ENCODE data around the gene EFNB2. TPM values are rescaled to one million over a fixed set of nuclear protein-coding genes. Genes with fewer than 3 reads are reported as not detected.
A peak's percentile ranks its signal among the peaks of the same experiment; 100 is the strongest.

Gene EFNB2
- total and polyA plus RNA-seq, 4 donors: 34.2 to 83.3 (median 45.1) TPM

DNA sequence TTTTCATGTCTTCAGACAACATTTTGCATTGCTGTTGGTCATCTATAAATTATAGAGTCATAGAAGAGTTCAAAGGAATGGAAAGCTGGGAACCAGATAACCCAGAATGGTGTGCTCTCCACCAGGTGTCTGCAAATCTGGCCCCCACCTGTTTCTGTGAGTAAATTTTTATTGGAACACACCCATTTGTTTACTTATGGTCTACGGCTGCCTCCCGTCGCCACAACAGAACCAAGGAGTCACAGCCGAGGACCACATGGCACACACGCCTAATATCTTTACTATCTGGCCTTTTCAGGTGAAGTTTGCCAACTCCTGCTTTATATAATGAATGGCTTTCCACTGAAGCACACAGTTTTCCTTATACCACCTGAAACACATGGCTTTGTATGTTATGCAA is 58.2 kb downstream of the EFNB2 start:
- H3K36me3 ChIP-seq (ENCODE audit: control insufficient read depth, insufficient read depth, low read length): no peaks in the 10 kb centered on the region
- no CpG with 5 or more reads among the region's 5 CpGs for WGBS (ENCODE audit: insufficient coverage)
- H3K4me3 ChIP-seq (ENCODE audit: low read depth, low read length): no peak overlapping the region
- H3K9me3 ChIP-seq (ENCODE audit: control insufficient read depth, insufficient read depth, low read length): no peaks in the 10 kb centered on the region
- no peak overlapping the region for H3K27ac ChIP-seq (ENCODE audit: low read depth, low read length)
- peaks cover 4% of the 10 kb centered on the region for H3K4me1 ChIP-seq (ENCODE audit: control insufficient read depth, insufficient read depth, low read length)
- no peaks in the 10 kb centered on the region for H3K27me3 ChIP-seq (ENCODE audit: control insufficient read depth, insufficient read depth, low read length)
- no peak for DNase-seq (ENCODE audit: low read depth in 4 of 6, low spot score in 6 of 6)

DNA sequence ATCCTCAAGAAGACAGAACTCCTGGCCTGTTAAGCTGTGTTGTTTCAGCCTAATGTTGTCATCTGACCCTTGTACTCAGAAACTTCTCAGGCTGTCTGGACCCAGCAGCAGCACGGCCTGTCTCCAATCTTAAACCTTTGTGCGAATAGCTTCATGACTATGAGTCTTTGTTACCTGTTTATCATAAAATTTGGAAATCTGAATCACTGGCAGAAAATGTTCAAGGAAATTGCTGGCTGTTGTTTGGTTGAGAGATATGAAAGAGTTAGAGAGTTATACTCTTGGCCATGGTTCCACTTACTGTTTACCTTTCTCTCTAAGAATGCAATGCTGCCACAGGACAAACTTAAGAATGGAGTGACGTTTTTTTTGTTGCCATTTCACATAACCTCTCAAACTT is 59.6 kb downstream of the EFNB2 start:
- Histone ChIP-seq H3K9me3 (ENCODE audit: control insufficient read depth, insufficient read depth, low read length) (no peaks in the 10 kb centered on the region), H3K27me3 (ENCODE audit: control insufficient read depth, insufficient read depth, low read length) (peaks cover 4% of the 10 kb centered on the region), H3K36me3 (ENCODE audit: control insufficient read depth, insufficient read depth, low read length) (no peaks in the 10 kb centered on the region), H3K27ac (ENCODE audit: low read depth, low read length) (no peak overlapping the region), H3K4me1 (ENCODE audit: control insufficient read depth, insufficient read depth, low read length) (peaks cover 9% of the 10 kb centered on the region), H3K4me3 (ENCODE audit: low read depth, low read length) (no peak overlapping the region)
- no peak for DNase-seq (ENCODE audit: low read depth in 4 of 6, low spot score in 6 of 6)
- WGBS (ENCODE audit: insufficient coverage): 80% methylated on average over 2 of the region's 3 CpGs

DNA sequence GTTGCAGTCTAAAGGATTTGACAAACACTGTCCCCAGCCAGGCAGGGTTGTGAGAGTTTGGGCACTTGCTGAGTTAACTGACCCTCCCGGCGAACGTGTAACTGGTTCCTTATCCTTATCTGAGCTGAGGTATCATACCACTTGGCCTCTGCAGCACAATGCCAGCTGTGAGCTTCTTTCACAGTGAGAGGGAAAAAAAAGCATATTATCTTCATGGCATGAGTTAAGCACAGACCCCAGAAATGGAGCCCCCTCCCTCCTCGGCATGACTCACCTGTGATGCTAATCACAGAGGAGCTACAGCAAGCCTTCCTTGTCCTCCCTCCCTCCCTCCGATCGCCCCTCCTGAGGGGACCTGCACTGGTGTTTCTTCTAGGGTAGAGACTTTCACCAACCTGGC is 60.5 kb downstream of the EFNB2 start:
- H3K27me3 ChIP-seq (ENCODE audit: control insufficient read depth, insufficient read depth, low read length): peaks cover 4% of the 10 kb centered on the region
- no CpG with 5 or more reads among the region's 6 CpGs for WGBS (ENCODE audit: insufficient coverage)
- no peak overlapping the region for H3K27ac ChIP-seq (ENCODE audit: low read depth, low read length)
- no peak for DNase-seq (ENCODE audit: low read depth in 4 of 6, low spot score in 6 of 6)
- peaks cover 8% of the 10 kb centered on the region for H3K4me1 ChIP-seq (ENCODE audit: control insufficient read depth, insufficient read depth, low read length)
- no peaks in the 10 kb centered on the region for H3K9me3 ChIP-seq (ENCODE audit: control insufficient read depth, insufficient read depth, low read length)
- H3K36me3 ChIP-seq (ENCODE audit: control insufficient read depth, insufficient read depth, low read length): no peaks in the 10 kb centered on the region
- no peak overlapping the region for H3K4me3 ChIP-seq (ENCODE audit: low read depth, low read length)

DNA sequence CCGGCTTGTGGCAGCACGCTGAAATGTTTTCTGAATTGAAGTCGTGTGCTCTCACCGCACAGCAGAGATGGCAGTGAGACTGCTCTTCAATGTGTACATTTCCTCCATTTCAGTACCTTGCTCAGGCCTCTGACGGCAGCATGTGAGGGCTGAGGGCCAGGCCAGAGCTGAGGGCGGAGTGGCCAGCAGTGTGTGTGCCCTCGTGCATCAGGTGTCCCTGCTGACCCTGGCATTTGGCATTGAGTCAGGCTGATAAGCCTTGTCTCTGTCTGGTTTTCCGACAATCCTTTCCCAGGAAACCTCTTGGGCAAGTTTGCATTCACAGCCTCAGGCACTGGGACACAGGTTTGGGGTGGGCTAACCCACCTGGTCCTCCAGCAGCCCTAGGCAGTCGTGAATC is 62.3 kb downstream of the EFNB2 start:
- WGBS (ENCODE audit: insufficient coverage): 90% methylated on average over 9 of the region's 9 CpGs
- Histone ChIP-seq H3K27me3 (ENCODE audit: control insufficient read depth, insufficient read depth, low read length) (peaks cover 4% of the 10 kb centered on the region), H3K27ac (ENCODE audit: low read depth, low read length) (no peak overlapping the region), H3K9me3 (ENCODE audit: control insufficient read depth, insufficient read depth, low read length) (no peaks in the 10 kb centered on the region), H3K36me3 (ENCODE audit: control insufficient read depth, insufficient read depth, low read length) (no peaks in the 10 kb centered on the region), H3K4me3 (ENCODE audit: low read depth, low read length) (no peak overlapping the region), H3K4me1 (ENCODE audit: control insufficient read depth, insufficient read depth, low read length) (peaks cover 14% of the 10 kb centered on the region)
- DNase-seq (ENCODE audit: low read depth in 4 of 6, low spot score in 6 of 6): no peak

DNA sequence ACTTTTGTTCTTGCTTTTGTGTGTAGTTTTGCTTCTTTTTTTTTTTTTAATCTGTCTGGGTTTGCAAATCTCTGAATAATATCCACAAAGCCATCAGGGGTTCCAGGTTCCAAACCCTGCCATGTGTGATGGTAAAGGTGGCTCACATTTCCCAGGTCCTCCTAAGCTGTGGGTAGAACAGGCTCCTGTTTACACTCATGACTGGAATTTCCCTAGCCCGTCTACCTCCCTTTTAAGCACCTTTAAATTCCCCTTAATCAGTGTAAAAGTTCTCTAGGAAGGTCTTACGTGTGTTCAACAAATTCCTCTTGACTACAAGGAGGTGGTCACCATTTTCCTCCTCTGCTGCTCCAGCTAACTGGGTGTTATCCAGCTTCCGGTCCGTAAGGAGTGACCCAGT is 62.8 kb downstream of the EFNB2 start:
- H3K4me3 ChIP-seq (ENCODE audit: low read depth, low read length): no peak overlapping the region
- H3K4me1 ChIP-seq (ENCODE audit: control insufficient read depth, insufficient read depth, low read length): peaks cover 15% of the 10 kb centered on the region
- WGBS (ENCODE audit: insufficient coverage): 94% methylated on average over 3 of the region's 4 CpGs
- H3K27me3 ChIP-seq (ENCODE audit: control insufficient read depth, insufficient read depth, low read length): peaks cover 4% of the 10 kb centered on the region
- peak overlapping the region; percentile 59 for H3K27ac ChIP-seq (ENCODE audit: low read depth, low read length)
- DNase-seq (ENCODE audit: low read depth in 4 of 6, low spot score in 6 of 6): no peak
- no peaks in the 10 kb centered on the region for H3K36me3 ChIP-seq (ENCODE audit: control insufficient read depth, insufficient read depth, low read length)
- H3K9me3 ChIP-seq (ENCODE audit: control insufficient read depth, insufficient read depth, low read length): no peaks in the 10 kb centered on the region

DNA sequence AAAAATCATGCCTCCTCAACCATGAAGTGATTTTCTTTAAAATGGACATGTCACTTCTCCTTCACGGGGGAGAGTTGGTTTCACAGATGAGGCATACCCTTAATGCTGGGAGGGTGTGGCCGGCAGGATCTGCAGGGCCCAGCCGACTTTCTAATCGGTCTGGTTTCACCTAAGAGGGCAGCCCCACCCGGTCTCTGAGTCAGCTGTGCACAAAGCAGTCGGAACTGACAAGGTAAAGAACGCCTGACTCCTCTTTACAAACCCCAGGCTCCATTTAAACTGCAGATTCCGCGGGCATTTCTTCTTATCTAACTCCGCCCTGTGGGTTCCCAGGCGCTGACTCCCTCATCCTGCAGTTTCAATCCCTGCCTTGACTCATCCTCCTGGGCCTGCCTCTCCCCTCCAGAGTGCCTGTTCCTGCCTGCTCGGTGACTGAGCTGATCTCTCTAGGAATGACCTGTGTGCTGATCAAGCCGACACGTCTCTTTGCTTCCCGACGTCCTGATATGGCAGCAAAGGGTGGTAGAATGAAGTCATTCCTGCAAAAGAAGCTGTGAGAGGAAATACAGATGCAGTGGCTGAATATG is 63.4 kb downstream of the EFNB2 start:
- 42% methylated on average over 12 of the region's 16 CpGs for WGBS (ENCODE audit: insufficient coverage)
- H3K36me3 ChIP-seq (ENCODE audit: control insufficient read depth, insufficient read depth, low read length): no peaks in the 10 kb centered on the region
- no peaks in the 10 kb centered on the region for H3K9me3 ChIP-seq (ENCODE audit: control insufficient read depth, insufficient read depth, low read length)
- H3K27me3 ChIP-seq (ENCODE audit: control insufficient read depth, insufficient read depth, low read length): peaks cover 4% of the 10 kb centered on the region
- DNase-seq (ENCODE audit: low read depth in 4 of 6, low spot score in 6 of 6): no peak
- no peak overlapping the region for H3K4me3 ChIP-seq (ENCODE audit: low read depth, low read length)
- H3K27ac ChIP-seq (ENCODE audit: low read depth, low read length): peak overlapping the region; percentile 59
- peaks cover 15% of the 10 kb centered on the region for H3K4me1 ChIP-seq (ENCODE audit: control insufficient read depth, insufficient read depth, low read length)

DNA sequence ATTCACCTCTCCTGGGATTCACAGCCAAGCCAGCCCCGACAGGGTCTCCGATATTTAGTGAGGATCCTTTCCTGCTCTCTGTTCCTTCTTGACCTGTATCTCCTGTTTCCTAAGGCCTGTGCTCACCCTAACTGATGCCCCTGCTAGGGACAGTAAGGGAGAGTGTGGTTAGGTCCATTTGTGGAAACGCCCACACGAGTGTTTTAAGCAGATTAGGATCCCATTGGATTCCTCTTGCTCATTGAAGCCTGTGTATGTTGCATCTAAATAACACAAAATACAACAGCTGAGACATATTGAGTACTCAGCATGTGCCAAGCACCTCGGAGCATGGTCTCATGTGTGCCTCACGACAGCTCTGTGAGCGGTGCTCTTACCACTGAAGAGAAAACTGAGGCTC is 64.9 kb downstream of the EFNB2 start:
- H3K27ac ChIP-seq (ENCODE audit: low read depth, low read length): no peak overlapping the region
- H3K36me3 ChIP-seq (ENCODE audit: control insufficient read depth, insufficient read depth, low read length): no peaks in the 10 kb centered on the region
- DNase-seq (ENCODE audit: low read depth in 4 of 6, low spot score in 6 of 6): no peak
- H3K9me3 ChIP-seq (ENCODE audit: control insufficient read depth, insufficient read depth, low read length): no peaks in the 10 kb centered on the region
- no peak overlapping the region for H3K4me3 ChIP-seq (ENCODE audit: low read depth, low read length)
- WGBS (ENCODE audit: insufficient coverage): 86% methylated on average over 4 of the region's 7 CpGs
- H3K27me3 ChIP-seq (ENCODE audit: control insufficient read depth, insufficient read depth, low read length): peaks cover 4% of the 10 kb centered on the region
- H3K4me1 ChIP-seq (ENCODE audit: control insufficient read depth, insufficient read depth, low read length): peaks cover 15% of the 10 kb centered on the region

DNA sequence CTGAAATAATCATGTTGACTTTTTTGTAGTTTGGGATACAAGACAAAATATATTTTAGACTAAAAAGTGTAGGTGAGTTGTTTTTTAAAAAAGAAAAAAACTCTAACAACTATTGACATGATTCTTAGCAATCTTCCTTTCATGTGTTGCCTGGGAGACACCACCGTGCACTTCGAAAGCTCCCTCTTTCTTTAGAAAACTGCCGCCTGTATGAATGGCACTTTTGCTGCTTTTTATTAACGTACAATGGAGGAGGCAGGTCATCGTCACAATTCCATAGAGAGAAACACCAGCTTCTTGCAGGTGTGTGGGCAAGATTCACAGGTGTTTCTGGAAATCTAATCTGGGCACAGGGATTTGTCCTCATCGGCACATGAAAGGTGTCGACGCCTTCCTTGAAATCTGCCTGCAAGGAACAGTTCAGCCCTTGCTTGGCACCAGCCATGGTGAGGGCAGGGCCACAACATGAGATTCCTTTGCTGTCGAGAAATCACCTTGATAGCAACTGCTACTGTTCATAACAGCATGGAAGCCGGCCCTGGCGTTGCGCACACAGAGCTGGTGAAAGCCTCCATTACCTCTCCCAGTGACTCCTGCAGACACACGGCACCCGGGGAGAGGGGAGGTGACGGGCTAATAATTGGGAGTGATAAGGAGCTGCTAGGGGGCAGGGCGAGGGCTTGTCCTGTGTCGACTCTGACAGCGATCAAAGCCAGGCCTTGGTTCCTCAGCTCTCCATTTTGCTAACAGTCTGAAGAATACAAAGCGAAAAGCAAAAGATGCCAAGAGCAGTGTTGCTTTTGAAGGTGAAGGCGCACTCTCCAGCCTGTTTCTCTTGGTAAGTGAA is 66.5 kb downstream of the EFNB2 start:
- DNase-seq (ENCODE audit: low read depth in 4 of 6, low spot score in 6 of 6): peak in 2 of 6 donors; percentile 37 to 47
- H3K4me1 ChIP-seq (ENCODE audit: control insufficient read depth, insufficient read depth, low read length): peaks cover 15% of the 10 kb centered on the region
- no peak overlapping the region for H3K4me3 ChIP-seq (ENCODE audit: low read depth, low read length)
- 75% methylated on average over 11 of the region's 20 CpGs for WGBS (ENCODE audit: insufficient coverage)
- no peaks in the 10 kb centered on the region for H3K36me3 ChIP-seq (ENCODE audit: control insufficient read depth, insufficient read depth, low read length)
- H3K9me3 ChIP-seq (ENCODE audit: control insufficient read depth, insufficient read depth, low read length): no peaks in the 10 kb centered on the region
- no peak overlapping the region for H3K27ac ChIP-seq (ENCODE audit: low read depth, low read length)
- H3K27me3 ChIP-seq (ENCODE audit: control insufficient read depth, insufficient read depth, low read length): peaks cover 4% of the 10 kb centered on the region

DNA sequence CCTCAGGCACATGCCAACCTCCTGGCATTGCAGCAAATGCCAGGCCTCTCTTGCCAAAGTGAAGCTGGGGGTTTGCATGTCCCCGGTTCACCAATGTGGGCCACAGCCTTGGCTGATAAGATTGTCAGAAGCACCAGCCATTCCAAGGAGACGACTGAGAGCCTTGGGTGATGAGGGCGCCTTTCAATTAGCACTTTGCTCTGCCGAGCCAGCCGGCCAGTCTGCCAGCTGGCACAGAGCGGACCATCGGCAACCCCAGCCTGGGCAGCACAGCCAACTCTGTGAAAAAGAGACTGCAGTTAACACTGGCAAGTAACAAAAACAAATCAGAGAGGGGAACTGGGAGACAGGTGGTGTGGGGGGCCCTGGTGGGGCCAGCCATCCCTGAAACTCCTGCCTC is 67.3 kb downstream of the EFNB2 start:
- H3K4me3 ChIP-seq (ENCODE audit: low read depth, low read length): no peak overlapping the region
- DNase-seq (ENCODE audit: low read depth in 4 of 6, low spot score in 6 of 6): peak in 3 of 6 donors; percentile 64 to 93 (median 70)

More for the DNA sequence above, 67.3 kb downstream of the EFNB2 start:
- Histone ChIP-seq H3K36me3 (ENCODE audit: control insufficient read depth, insufficient read depth, low read length) (no peaks in the 10 kb centered on the region), H3K9me3 (ENCODE audit: control insufficient read depth, insufficient read depth, low read length) (no peaks in the 10 kb centered on the region), H3K27ac (ENCODE audit: low read depth, low read length) (no peak overlapping the region), H3K27me3 (ENCODE audit: control insufficient read depth, insufficient read depth, low read length) (peaks cover 4% of the 10 kb centered on the region), H3K4me1 (ENCODE audit: control insufficient read depth, insufficient read depth, low read length) (peaks cover 15% of the 10 kb centered on the region)
- WGBS (ENCODE audit: insufficient coverage): 20% methylated on average over 7 of the region's 7 CpGs

Data from spinal cord (tissue), 10 donors.